C4-2B (cell line): Measurements from ENCODE around the gene ZNF536.

ENCODE experiments used
- ZFX ChIP-seq: fragments of 450-650 bp; IDR thresholded peaks from 2 replicates; pipeline ENCODE4 v1.6.1; 2017
- TF ChIP-seq, protein P1 (sequence below): fragments of 450-650 bp; conservative IDR thresholded peaks from 2 replicates; pipeline ENCODE4 v1.5.1; 2017; ENCODE audit warnings: mild to moderate bottlenecking

DNA sequence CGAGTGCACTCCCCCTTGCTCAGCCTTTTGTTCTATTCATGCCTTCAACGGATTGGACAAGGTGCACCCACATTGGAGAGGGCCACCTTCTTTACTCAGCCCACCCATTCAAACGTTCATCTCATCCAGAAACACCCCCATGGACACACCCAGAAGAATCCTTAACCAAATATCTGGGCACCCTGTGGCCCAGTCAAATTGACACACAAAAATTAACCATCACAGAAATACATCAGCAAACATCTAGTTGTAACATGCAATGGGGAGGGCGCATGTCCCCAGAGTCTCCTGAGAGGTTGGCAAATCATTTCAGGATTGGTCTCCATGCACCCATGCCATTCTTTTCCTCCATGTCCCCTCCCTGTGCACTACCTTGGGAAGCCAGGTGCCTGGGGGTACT is 167.1 kb downstream of the ZNF536 start:
- TF ChIP-seq, protein P1, sequence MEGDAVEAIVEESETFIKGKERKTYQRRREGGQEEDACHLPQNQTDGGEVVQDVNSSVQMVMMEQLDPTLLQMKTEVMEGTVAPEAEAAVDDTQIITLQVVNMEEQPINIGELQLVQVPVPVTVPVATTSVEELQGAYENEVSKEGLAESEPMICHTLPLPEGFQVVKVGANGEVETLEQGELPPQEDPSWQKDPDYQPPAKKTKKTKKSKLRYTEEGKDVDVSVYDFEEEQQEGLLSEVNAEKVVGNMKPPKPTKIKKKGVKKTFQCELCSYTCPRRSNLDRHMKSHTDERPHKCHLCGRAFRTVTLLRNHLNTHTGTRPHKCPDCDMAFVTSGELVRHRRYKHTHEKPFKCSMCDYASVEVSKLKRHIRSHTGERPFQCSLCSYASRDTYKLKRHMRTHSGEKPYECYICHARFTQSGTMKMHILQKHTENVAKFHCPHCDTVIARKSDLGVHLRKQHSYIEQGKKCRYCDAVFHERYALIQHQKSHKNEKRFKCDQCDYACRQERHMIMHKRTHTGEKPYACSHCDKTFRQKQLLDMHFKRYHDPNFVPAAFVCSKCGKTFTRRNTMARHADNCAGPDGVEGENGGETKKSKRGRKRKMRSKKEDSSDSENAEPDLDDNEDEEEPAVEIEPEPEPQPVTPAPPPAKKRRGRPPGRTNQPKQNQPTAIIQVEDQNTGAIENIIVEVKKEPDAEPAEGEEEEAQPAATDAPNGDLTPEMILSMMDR: no peak
- TF ChIP-seq ZFX: no peak
